Endodermal cell (in vitro differentiated cells): ENCODE results near the gene FRMPD4. TPM values are rescaled to one million over a fixed set of nuclear protein-coding genes. Genes with fewer than 3 reads are reported as not detected.

ENCODE experiments used
- DNase-seq: peaks from one replicate; pipeline ENCODE4 v3.0.0-alpha.2; 2017
- H3K27ac ChIP-seq: 2 replicates; pipeline ENCODE4 v1.5.1; 2013; ENCODE audit warnings: mild to moderate bottlenecking, low read depth, low read length, moderate library complexity
- H3K27me3 ChIP-seq: 2 replicates; pipeline ENCODE4 v1.6.1; 2013; ENCODE audit warnings: mild to moderate bottlenecking, low read length, moderate library complexity; ENCODE audit not compliant: insufficient read depth, control insufficient read depth, poor library complexity, severe bottlenecking
- H3K36me3 ChIP-seq: 2 replicates; pipeline ENCODE4 v1.7.0; 2013; ENCODE audit warnings: mild to moderate bottlenecking, low read length, moderate library complexity; ENCODE audit not compliant: control insufficient read depth, insufficient read depth
- H3K4me1 ChIP-seq: one replicate; pipeline ENCODE4 v1.7.0; 2013; ENCODE audit warnings: low read length; ENCODE audit not compliant: control insufficient read depth, insufficient read depth
- H3K4me3 ChIP-seq: 2 replicates; pipeline ENCODE4 v1.5.1; 2013; ENCODE audit warnings: mild to moderate bottlenecking, low read length, moderate library complexity
- H3K9ac ChIP-seq: 2 replicates; pipeline ENCODE4 v1.6.1; 2013; ENCODE audit warnings: mild to moderate bottlenecking, low read length, moderate library complexity; ENCODE audit not compliant: poor library complexity, severe bottlenecking; ENCODE audit errors: extremely low read depth
- H3K9me3 ChIP-seq: 2 replicates; pipeline ENCODE4 v1.6.1; 2013; ENCODE audit warnings: mild to moderate bottlenecking, low read length, moderate library complexity; ENCODE audit not compliant: control insufficient read depth
- H3K27ac Mint-ChIP-seq: 2 replicates; pipeline ENCODE4 v1.8.0; 2020; ENCODE audit warnings: mixed read lengths
- H3K27me3 Mint-ChIP-seq: 2 replicates; pipeline ENCODE4 v1.8.0; 2021; ENCODE audit warnings: mild to moderate bottlenecking, mixed read lengths; ENCODE audit not compliant: insufficient read depth
- H3K36me3 Mint-ChIP-seq: 2 replicates; pipeline ENCODE4 v1.8.0; 2020; ENCODE audit warnings: low read depth, mixed read lengths
- H3K4me1 Mint-ChIP-seq: 2 replicates; pipeline ENCODE4 v1.8.0; 2020; ENCODE audit warnings: mixed read lengths
- H3K4me3 Mint-ChIP-seq: 2 replicates; pipeline ENCODE4 v1.8.0; 2020; ENCODE audit warnings: mild to moderate bottlenecking, moderate library complexity, mixed read lengths
- H3K9me3 Mint-ChIP-seq: 2 replicates; pipeline ENCODE4 v1.8.0; 2020; ENCODE audit warnings: mild to moderate bottlenecking, mixed read lengths
- WGBS, 2 experiments: methylation state at CpG; one replicate each; pipeline versions ENCODE4 v1.1.5 to v1.1.7; 2013; ENCODE audit warnings: missing lambda C conversion rate in 2 of 2, mixed read lengths in 1 of 2; ENCODE audit not compliant: insufficient coverage in 1 of 2, insufficient read length in 1 of 2; 5-methylcytosine and 5-hydroxymethylcytosine counted together
- total RNA-seq, 2 donors: library from RNA; stranded (reverse); fragmentation: NEBNext Ultra II Directional in 1 of 2; extraction: Animal tissue kit (Norgen Biotek cat#: 25700) in 1 of 2; gene quantifications; 2 replicates in 1 of 2; 3 replicates in 1 of 2; pipeline ENCODE4 v1.2.1, GENCODE V29; 2021
- TF ChIP-seq, protein P1 (sequence below): fragments of 200-600 bp; sonication (generic); conservative IDR thresholded peaks from 2 replicates; pipeline ENCODE4 v1.5.0; 2021; ENCODE audit warnings: antibody characterized with exemption, mild to moderate bottlenecking

The FRMPD4 gene
- total RNA-seq, 2 donors from 2014 or later = 0.09 to 0.81 TPM

DNA sequence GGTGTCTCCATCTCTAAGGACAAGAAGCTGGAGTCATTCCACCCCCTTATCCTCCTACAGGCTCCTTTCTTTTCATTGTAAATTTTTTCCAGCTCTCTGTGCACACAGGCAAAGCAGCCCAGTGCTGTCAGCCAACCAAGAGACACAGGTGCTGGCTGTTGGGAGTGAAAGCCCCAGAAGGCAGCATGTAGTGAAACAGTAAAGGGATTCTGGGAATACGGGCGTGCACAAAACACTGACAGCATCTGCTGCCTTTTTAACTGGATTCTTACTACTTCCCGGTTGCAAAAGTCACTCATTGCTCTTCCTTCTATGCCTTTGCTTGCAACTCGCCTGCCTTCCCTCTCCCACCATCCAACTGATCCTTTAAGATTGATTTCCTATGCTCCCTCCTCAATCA is 444.4 kb downstream of the FRMPD4 start:
- TF ChIP-seq, protein P1, sequence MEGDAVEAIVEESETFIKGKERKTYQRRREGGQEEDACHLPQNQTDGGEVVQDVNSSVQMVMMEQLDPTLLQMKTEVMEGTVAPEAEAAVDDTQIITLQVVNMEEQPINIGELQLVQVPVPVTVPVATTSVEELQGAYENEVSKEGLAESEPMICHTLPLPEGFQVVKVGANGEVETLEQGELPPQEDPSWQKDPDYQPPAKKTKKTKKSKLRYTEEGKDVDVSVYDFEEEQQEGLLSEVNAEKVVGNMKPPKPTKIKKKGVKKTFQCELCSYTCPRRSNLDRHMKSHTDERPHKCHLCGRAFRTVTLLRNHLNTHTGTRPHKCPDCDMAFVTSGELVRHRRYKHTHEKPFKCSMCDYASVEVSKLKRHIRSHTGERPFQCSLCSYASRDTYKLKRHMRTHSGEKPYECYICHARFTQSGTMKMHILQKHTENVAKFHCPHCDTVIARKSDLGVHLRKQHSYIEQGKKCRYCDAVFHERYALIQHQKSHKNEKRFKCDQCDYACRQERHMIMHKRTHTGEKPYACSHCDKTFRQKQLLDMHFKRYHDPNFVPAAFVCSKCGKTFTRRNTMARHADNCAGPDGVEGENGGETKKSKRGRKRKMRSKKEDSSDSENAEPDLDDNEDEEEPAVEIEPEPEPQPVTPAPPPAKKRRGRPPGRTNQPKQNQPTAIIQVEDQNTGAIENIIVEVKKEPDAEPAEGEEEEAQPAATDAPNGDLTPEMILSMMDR = no peak
- Mint-ChIP-seq H3K27me3 (no peaks in the 10 kb centered on the region), H3K4me3 (no peak overlapping the region), H3K36me3 (no peaks in the 10 kb centered on the region), H3K4me1 (no peaks in the 10 kb centered on the region), H3K9me3 (peaks cover 25% of the 10 kb centered on the region), H3K27ac (no peak overlapping the region)
- Histone ChIP-seq H3K4me3 (no peak overlapping the region), H3K9me3 (no peaks in the 10 kb centered on the region), H3K36me3 (no peaks in the 10 kb centered on the region), H3K27me3 (no peaks in the 10 kb centered on the region), H3K4me1 (no peaks in the 10 kb centered on the region), H3K27ac (no peak overlapping the region), H3K9ac (no peak overlapping the region)
- DNase-seq = no peak
- WGBS, 2 experiments = 82 to 84% methylated on average over 3 to 4 of the region's 4 CpGs

DNA sequence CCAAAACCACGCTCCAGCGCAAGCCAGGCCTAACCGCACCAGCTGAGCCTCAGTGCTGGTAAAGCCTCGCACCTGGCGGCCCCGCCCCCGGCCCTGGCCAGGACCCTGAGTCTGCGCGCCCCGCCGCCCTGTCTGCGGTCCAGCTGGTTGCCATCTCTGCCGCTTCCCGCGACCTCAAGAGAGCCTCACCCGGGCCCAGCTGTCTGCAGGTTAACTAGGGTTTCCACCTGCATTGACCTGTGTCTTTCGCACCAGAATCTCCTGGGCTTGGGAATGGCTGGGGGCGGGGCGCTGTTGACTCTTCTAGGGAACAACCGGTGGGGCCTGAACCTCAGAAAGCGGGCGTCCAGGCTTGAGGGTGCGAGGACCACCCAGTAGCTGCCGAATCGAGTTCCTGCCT is 445.3 kb downstream of the FRMPD4 start:
- no peak for DNase-seq
- H3K9me3 Mint-ChIP-seq = peaks cover 27% of the 10 kb centered on the region
- no peaks in the 10 kb centered on the region for H3K4me1 Mint-ChIP-seq
- TF ChIP-seq, protein P1 = no peak
- Histone ChIP-seq H3K4me1 (no peaks in the 10 kb centered on the region), H3K27ac (no peak overlapping the region), H3K9me3 (no peaks in the 10 kb centered on the region), H3K27me3 (no peaks in the 10 kb centered on the region), H3K36me3 (no peaks in the 10 kb centered on the region), H3K4me3 (no peak overlapping the region), H3K9ac (no peak overlapping the region)
- H3K4me3 Mint-ChIP-seq = no peak overlapping the region
- no peak overlapping the region for H3K27ac Mint-ChIP-seq
- H3K36me3 Mint-ChIP-seq = no peaks in the 10 kb centered on the region
- 94 to 95% methylated on average over 7 to 25 of the region's 25 CpGs for WGBS, 2 experiments
- H3K27me3 Mint-ChIP-seq = no peaks in the 10 kb centered on the region

DNA sequence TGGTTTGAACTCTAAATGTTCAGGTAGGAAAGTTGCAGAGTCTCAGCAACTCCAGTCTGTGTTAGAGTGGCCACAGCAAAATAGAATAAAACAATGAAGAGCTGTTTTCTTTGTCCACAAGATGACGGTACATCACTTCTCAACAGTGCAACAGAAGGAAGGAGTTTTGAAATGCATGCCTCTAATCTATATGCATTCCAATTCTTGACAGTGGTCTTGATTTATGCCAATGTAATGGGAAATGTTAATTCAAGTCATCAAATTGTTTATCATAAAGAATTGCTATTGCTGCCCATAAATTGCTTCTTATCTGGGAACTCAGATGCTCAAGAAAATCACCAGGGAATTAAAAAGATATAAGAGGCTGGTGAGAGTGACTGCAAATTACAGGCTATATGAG is 457.4 kb downstream of the FRMPD4 start:
- no peak overlapping the region for H3K4me3 Mint-ChIP-seq
- WGBS, 2 experiments = 70% methylated on average over 1 of the region's 1 CpG; no CpG with 5 or more reads in 1 of the 2 experiments
- no peaks in the 10 kb centered on the region for H3K36me3 Mint-ChIP-seq

More for the DNA sequence above, 457.4 kb downstream of the FRMPD4 start:
- H3K9me3 Mint-ChIP-seq = peaks cover 12% of the 10 kb centered on the region
- Histone ChIP-seq H3K4me3 (no peak overlapping the region), H3K27ac (no peak overlapping the region), H3K27me3 (no peaks in the 10 kb centered on the region), H3K36me3 (no peaks in the 10 kb centered on the region), H3K9ac (no peak overlapping the region), H3K9me3 (no peaks in the 10 kb centered on the region), H3K4me1 (no peaks in the 10 kb centered on the region)
- TF ChIP-seq, protein P1 = no peak
- H3K27ac Mint-ChIP-seq = no peak overlapping the region
- H3K27me3 Mint-ChIP-seq = no peaks in the 10 kb centered on the region
- H3K4me1 Mint-ChIP-seq = no peaks in the 10 kb centered on the region
- no peak for DNase-seq
